ENCODE data around the gene WWOX. TPM values are rescaled to one million over a fixed set of nuclear protein-coding genes. Genes with fewer than 3 reads are reported as not detected.

The WWOX gene
- polyA plus RNA-seq, 2 of the 4 experiments (the other 2 are of a cell fraction), result 16.0 to 17.2 TPM

- no peak overlapping the region for H3K4me3 ChIP-seq
- POLR2A ChIA-PET, result no interaction called here
- 46% methylated on average over 4 of the region's 4 CpGs for WGBS (ENCODE audit: missing lambda C conversion rate)
- ATAC-seq (no peak), DNase-seq (ENCODE audit: low read depth in 1 of 2, low spot score in 1 of 2) (no peak), FAIRE-seq (no peak)
- no peaks in the 10 kb centered on the region for H3K9me3 ChIP-seq
- no peaks in the 10 kb centered on the region for H3K4me1 ChIP-seq
- no peak overlapping the region for H3K27ac ChIP-seq
- peak; percentile 95 for TF ChIP-seq MAFK (IDR thresholded peaks at IDR 0.05; ENCODE audit: partially characterized antibody)
- TF ChIP-seq HOXB5 (CRISPR knock-in tag; IDR thresholded peaks at IDR 0.05), result no peak
- no peak for TF ChIP-seq EHMT2 (IDR thresholded peaks at IDR 0.05; ENCODE audit: low read depth)
- no peak for TF ChIP-seq CBX8 (IDR thresholded peaks at IDR 0.05)
- no peak for TF ChIP-seq FOSL2 (IDR thresholded peaks at IDR 0.05)
- TF ChIP-seq FOSL2 (CRISPR knock-in tag; IDR thresholded peaks at IDR 0.05), result no peak
- CTCF ChIA-PET, result no interaction called here
- no peak overlapping the region for H3K4me2 ChIP-seq
Measured at GRCh38 chr16:78666318-78666717, 566.9 kb downstream of the WWOX start.

DNA sequence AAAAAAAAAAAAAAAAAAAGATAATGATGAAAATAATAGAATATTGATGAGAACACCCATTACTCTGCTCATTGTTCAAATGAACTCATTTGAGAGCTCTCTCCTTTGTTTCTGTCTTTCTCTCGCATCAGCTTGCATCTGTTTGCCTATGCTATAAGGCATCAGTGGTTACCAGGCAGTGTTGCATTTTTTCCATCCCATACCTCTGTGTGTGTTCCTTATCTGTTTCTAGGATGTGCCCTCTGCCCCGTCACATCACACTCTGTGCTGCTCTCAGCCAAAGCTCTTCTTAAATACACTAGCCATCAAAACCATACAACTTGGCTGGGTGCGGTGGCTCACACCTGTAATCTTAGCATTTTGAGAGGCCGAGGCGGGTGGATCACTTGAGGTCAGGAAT lies 568.2 kb downstream of the WWOX start:
- ATAC-seq, result no peak
- DNase-seq (ENCODE audit: low read depth in 1 of 2, low spot score in 1 of 2), result no peak
- POLR2A ChIA-PET, result no interaction called here
- CTCF ChIA-PET, result no interaction called here
- H3K4me2 ChIP-seq, result no peak overlapping the region
- H3K27ac ChIP-seq, result no peak overlapping the region
- H3K4me3 ChIP-seq, result no peak overlapping the region
- TF ChIP-seq HES2 (IDR thresholded peaks at IDR 0.05) (no peak), RNF2 (IDR thresholded peaks at IDR 0.05; ENCODE audit: borderline replicate concordance, low read depth) (no peak), TFCP2L1 (CRISPR knock-in tag; IDR thresholded peaks at IDR 0.05) (no peak)
- H3K4me1 ChIP-seq, result no peaks in the 10 kb centered on the region
- FAIRE-seq, result no peak
- WGBS (ENCODE audit: missing lambda C conversion rate), result 86% methylated on average over 5 of the region's 5 CpGs
- H3K9me3 ChIP-seq, result no peaks in the 10 kb centered on the region

DNA sequence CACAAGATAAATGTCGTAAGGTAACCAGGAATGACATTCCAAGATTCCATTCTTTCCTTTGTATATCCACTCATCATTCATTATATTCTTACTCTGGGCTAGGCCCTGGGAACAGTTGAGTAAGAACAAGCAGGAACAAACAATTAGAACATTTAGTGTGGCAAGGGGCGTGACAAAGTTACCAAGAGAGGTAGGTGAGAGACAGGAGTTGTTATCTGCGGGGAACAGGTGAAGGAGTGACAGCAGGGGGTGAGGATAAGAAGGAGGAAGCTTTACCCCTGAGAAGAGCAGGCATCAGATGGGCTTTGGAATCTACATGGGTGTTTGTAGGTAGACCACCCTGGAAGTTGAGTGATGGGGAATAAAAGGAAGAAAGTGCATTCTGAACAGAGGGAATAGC lies 568.9 kb downstream of the WWOX start:
- Histone ChIP-seq H3K4me3 (no peak overlapping the region), H3K4me1 (no peaks in the 10 kb centered on the region), H3K27ac (no peak overlapping the region), H3K9me3 (no peaks in the 10 kb centered on the region), H3K4me2 (no peak overlapping the region)
- CTCF ChIA-PET, result no interaction called here
- FAIRE-seq (no peak), ATAC-seq (no peak), DNase-seq (ENCODE audit: low read depth in 1 of 2, low spot score in 1 of 2) (no peak)
- TF ChIP-seq ZSCAN20 (CRISPR knock-in tag; IDR thresholded peaks at IDR 0.05) (no peak), FOSB (CRISPR knock-in tag; IDR thresholded peaks at IDR 0.05) (no peak)
- TF ChIP-seq, protein P1, sequence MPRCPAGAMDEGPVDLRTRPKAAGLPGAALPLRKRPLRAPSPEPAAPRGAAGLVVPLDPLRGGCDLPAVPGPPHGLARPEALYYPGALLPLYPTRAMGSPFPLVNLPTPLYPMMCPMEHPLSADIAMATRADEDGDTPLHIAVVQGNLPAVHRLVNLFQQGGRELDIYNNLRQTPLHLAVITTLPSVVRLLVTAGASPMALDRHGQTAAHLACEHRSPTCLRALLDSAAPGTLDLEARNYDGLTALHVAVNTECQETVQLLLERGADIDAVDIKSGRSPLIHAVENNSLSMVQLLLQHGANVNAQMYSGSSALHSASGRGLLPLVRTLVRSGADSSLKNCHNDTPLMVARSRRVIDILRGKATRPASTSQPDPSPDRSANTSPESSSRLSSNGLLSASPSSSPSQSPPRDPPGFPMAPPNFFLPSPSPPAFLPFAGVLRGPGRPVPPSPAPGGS (IDR thresholded peaks at IDR 0.05), result no peak
- POLR2A ChIA-PET, result no interaction called here
- WGBS (ENCODE audit: missing lambda C conversion rate), result 56% methylated on average over 3 of the region's 3 CpGs

GRCh38 chr16:78669994-78670393 lies 570.5 kb downstream of the WWOX start:
- H3K4me3 ChIP-seq, result no peak overlapping the region
- no peak for TF ChIP-seq MYC (IDR thresholded peaks at IDR 0.05; ENCODE audit: borderline replicate concordance, low read length)
- no peak for TF ChIP-seq POLR2A (IDR thresholded peaks at IDR 0.05; ENCODE audit: low read length)
- TF ChIP-seq HOXA7 (CRISPR knock-in tag; IDR thresholded peaks at IDR 0.05), result no peak
- no peak for TF ChIP-seq NR3C1 (IDR thresholded peaks at IDR 0.05)
- no peak for TF ChIP-seq ZFP36 (IDR thresholded peaks at IDR 0.05; ENCODE audit: borderline replicate concordance, partially characterized antibody)
- no peak for TF ChIP-seq FOSL2 (IDR thresholded peaks at IDR 0.05)
- TF ChIP-seq FOSL2 (CRISPR knock-in tag; IDR thresholded peaks at IDR 0.05), result no peak
- no peak for TF ChIP-seq NFE2L2 (conservative IDR thresholded peaks at IDR 0.05; ENCODE audit: low read length)
- no peak for TF ChIP-seq TP53 (CRISPR knock-in tag; IDR thresholded peaks at IDR 0.05)
- no peak for TF ChIP-seq NPAS2 (CRISPR knock-in tag; IDR thresholded peaks at IDR 0.05; ENCODE audit: borderline replicate concordance)
- no peak for TF ChIP-seq FOXS1 (CRISPR knock-in tag; IDR thresholded peaks at IDR 0.05)
- no peak for TF ChIP-seq HEYL (CRISPR knock-in tag; IDR thresholded peaks at IDR 0.05)
- TF ChIP-seq EHF (CRISPR knock-in tag; IDR thresholded peaks at IDR 0.05), result no peak
- TF ChIP-seq MAFK (IDR thresholded peaks at IDR 0.05; ENCODE audit: partially characterized antibody), result no peak
- TF ChIP-seq RAD21 (conservative IDR thresholded peaks at IDR 0.05 in 1 of 2, IDR thresholded peaks at IDR 0.05 in 1 of 2), result no peak
- TF ChIP-seq BHLHE40 (IDR thresholded peaks at IDR 0.05; ENCODE audit: low read depth, low read length), result no peak
- no peak for TF ChIP-seq HDAC2 (IDR thresholded peaks at IDR 0.05)
- TF ChIP-seq, protein P2, sequence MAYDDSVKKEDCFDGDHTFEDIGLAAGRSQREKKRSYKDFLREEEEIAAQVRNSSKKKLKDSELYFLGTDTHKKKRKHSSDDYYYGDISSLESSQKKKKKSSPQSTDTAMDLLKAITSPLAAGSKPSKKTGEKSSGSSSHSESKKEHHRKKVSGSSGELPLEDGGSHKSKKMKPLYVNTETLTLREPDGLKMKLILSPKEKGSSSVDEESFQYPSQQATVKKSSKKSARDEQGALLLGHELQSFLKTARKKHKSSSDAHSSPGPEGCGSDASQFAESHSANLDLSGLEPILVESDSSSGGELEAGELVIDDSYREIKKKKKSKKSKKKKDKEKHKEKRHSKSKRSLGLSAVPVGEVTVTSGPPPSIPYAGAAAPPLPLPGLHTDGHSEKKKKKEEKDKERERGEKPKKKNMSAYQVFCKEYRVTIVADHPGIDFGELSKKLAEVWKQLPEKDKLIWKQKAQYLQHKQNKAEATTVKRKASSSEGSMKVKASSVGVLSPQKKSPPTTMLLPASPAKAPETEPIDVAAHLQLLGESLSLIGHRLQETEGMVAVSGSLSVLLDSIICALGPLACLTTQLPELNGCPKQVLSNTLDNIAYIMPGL (CRISPR knock-in tag; IDR thresholded peaks at IDR 0.05; ENCODE audit: borderline replicate concordance), result no peak
- no peak for TF ChIP-seq ZNF302 (CRISPR knock-in tag; IDR thresholded peaks at IDR 0.05)
- no peak for TF ChIP-seq ZSCAN20 (CRISPR knock-in tag; IDR thresholded peaks at IDR 0.05)
- H3K4me2 ChIP-seq, result no peak overlapping the region
- POLR2A ChIA-PET, result no interaction called here
- H3K27ac ChIP-seq, result no peak overlapping the region
- FAIRE-seq (no peak), DNase-seq (ENCODE audit: low read depth in 1 of 2, low spot score in 1 of 2) (no peak), ATAC-seq (no peak)
- 60% methylated on average over 9 of the region's 9 CpGs for WGBS (ENCODE audit: missing lambda C conversion rate)
- CTCF ChIA-PET, result no interaction called here
- no peaks in the 10 kb centered on the region for H3K9me3 ChIP-seq
- H3K4me1 ChIP-seq, result no peaks in the 10 kb centered on the region
